ENCODE data around the gene PSMD9.
A peak's percentile ranks its signal among the peaks of the same experiment; 100 is the strongest.

Gene PSMD9

DNA sequence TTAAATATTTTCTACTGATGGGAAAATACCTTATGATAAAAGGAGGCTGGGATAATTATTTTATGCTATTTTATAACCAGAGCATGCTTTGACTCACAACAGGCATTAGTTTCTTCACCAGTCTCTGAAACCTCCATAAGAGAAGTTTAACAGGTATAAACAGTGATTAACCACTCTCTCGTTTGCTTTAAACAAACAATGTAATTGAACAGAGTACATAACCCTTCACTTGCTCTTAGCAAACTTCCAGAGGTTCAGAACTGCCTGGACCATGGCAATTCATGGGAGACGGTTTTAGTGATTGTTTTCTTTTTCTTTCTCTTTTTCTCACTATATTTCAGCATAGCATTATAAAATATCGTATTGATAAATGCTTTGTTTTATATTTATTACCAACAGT is 65.1 kb downstream of the PSMD9 start:
- Histone ChIP-seq H3K27me3 (ENCODE audit: insufficient read depth, poor library complexity, severe bottlenecking) (no peaks in the 10 kb centered on the region), H3K9me3 (ENCODE audit: severe bottlenecking) (peaks cover 5% of the 10 kb centered on the region), H3K4me3 (ENCODE audit: severe bottlenecking) (no peak overlapping the region), H3K36me3 (ENCODE audit: low read depth) (peaks cover 57% of the 10 kb centered on the region), H3K4me1 (ENCODE audit: insufficient read depth, poor library complexity, severe bottlenecking) (peaks cover 23% of the 10 kb centered on the region), H3K27ac (ENCODE audit: poor library complexity, severe bottlenecking) (peak overlapping the region; percentile 5)
- ATAC-seq (ENCODE audit: low read depth) (no peak), DNase-seq (ENCODE audit: low spot score) (no peak)
- TF ChIP-seq, protein P1, sequence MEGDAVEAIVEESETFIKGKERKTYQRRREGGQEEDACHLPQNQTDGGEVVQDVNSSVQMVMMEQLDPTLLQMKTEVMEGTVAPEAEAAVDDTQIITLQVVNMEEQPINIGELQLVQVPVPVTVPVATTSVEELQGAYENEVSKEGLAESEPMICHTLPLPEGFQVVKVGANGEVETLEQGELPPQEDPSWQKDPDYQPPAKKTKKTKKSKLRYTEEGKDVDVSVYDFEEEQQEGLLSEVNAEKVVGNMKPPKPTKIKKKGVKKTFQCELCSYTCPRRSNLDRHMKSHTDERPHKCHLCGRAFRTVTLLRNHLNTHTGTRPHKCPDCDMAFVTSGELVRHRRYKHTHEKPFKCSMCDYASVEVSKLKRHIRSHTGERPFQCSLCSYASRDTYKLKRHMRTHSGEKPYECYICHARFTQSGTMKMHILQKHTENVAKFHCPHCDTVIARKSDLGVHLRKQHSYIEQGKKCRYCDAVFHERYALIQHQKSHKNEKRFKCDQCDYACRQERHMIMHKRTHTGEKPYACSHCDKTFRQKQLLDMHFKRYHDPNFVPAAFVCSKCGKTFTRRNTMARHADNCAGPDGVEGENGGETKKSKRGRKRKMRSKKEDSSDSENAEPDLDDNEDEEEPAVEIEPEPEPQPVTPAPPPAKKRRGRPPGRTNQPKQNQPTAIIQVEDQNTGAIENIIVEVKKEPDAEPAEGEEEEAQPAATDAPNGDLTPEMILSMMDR (IDR thresholded peaks at IDR 0.05; ENCODE audit: poor library complexity, severe bottlenecking), result no peak

DNA sequence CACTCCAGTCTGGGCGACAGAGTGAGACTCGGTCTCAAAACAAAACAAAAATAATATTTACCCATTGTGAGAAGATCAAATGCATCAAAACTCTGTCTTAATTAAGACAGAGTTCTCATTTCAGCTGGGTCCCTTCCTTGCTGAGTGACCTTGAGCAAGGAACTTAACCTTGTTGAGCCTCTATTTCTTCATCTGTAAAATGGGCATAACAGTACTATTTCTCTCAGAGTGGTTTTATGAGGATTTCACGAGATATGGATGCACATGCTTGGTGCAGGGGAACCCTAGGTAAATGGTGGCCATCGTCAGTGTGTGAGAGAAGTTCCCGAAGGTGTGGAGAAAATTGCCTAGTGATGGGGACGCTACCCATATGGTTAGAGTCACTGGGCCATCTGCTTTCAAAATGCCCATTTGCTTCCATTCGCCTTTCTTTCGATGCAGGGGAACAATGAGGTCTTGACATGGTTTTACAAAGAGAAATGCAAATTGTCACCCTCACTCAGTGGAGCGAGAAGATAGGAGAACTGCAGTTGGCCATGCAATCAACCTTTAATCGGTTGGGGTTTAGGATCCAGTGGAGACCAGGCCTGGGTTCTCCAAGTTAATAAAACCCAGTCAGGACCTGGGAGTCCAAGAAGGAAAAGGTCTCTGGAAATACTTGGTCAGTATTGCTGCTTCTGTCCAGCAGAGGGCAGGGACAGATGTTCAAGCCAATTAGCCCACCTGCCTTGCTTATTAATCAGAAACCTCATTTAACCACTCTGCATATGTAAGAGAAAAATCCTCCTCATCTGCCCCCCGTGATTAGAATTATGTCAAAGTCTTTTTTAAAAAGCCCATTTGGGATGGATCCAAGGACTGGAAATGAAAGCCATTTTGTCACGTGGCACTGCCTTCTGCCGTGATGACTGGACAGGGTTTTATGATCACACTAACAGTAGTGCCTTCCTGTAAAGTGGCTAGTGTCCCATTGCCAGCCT is 67.0 kb downstream of the PSMD9 start:
- H3K27me3 ChIP-seq (ENCODE audit: insufficient read depth, poor library complexity, severe bottlenecking), result no peaks in the 10 kb centered on the region

DNA sequence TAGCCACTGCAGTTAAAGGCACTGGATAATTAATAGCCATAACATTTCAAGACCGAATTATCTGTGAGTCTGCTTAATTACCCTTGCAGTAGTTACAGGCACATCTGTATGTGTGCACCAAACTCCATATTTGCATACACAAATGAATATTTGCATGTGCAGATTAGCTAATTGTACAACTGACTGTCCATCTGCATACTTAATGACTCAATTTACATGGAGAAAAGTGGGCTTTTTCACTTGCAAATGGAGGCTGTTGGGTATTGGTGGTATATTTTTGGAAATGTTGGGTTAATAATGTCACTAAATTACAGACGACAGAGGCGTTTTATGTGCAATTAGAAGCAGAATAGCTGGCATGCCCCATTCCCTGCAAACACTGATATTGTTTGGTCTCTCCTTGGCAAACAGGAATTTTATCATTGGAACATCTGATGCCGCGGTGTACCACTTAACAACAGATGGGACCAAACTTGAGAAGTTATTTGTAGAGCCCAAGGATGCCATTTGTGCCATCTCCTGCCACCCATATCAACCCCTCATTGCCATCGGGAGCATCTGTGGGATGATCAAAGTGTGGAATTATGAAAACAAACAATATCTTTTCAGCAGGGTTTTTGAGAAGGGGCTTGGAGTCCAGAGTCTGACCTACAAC is 69.4 kb downstream of the PSMD9 start:
- no peaks in the 10 kb centered on the region for H3K4me1 ChIP-seq (ENCODE audit: insufficient read depth, poor library complexity, severe bottlenecking)
- no peaks in the 10 kb centered on the region for H3K27me3 ChIP-seq (ENCODE audit: insufficient read depth, poor library complexity, severe bottlenecking)
- peaks cover 81% of the 10 kb centered on the region for H3K36me3 ChIP-seq (ENCODE audit: low read depth)
- TF ChIP-seq, protein P1 (IDR thresholded peaks at IDR 0.05; ENCODE audit: poor library complexity, severe bottlenecking), result no peak
- peaks cover 5% of the 10 kb centered on the region for H3K9me3 ChIP-seq (ENCODE audit: severe bottlenecking)
- H3K4me3 ChIP-seq (ENCODE audit: severe bottlenecking), result no peak overlapping the region
- DNase-seq (ENCODE audit: low spot score) (no peak), ATAC-seq (ENCODE audit: low read depth) (no peak)
- H3K27ac ChIP-seq (ENCODE audit: poor library complexity, severe bottlenecking), result no peak overlapping the region

More for the DNA sequence above, 67.0 kb downstream of the PSMD9 start:
- Histone ChIP-seq H3K27ac (ENCODE audit: poor library complexity, severe bottlenecking) (no peak overlapping the region), H3K9me3 (ENCODE audit: severe bottlenecking) (peaks cover 5% of the 10 kb centered on the region), H3K4me1 (ENCODE audit: insufficient read depth, poor library complexity, severe bottlenecking) (peaks cover 9% of the 10 kb centered on the region), H3K36me3 (ENCODE audit: low read depth) (peaks cover 72% of the 10 kb centered on the region), H3K4me3 (ENCODE audit: severe bottlenecking) (no peak overlapping the region)
- DNase-seq (ENCODE audit: low spot score) (no peak), ATAC-seq (ENCODE audit: low read depth) (peak; percentile 49; the same call in 1 of the 3 replicates)
- TF ChIP-seq, protein P1 (IDR thresholded peaks at IDR 0.05; ENCODE audit: poor library complexity, severe bottlenecking), result peak; percentile 69

DNA sequence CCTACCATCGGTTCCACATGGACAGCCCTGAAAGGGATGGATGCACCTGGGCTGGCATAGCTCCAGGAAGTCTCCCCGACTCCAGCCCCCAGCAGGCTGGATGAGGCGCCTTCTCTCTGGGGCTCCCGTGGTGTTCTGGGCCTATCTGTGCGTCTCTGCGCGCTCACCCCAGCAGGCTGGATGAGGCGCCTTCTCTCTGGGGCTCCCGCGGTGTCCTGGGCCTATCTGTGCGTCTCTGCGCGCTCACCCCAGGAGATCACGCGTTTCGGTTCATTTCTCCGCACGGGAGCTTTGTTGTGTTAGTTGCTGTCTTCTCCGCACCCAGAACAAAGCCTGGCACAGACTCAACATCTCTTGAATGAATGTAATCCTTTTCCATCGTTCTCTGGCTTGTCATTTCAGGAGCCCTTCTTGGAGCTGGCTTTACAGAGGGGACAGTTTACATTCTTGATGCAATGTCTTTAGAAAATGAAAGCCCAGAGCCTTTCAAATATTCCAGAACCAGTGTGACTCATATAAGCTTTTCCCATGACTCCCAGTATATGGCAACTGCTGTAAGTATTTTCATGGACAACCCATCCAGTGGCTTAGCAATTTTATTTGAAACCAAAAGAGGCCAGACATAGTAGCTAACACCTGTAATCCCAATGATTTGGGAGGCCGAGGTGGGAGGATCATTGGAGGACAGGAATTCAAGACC is 70.1 kb downstream of the PSMD9 start:
- Histone ChIP-seq H3K27me3 (ENCODE audit: insufficient read depth, poor library complexity, severe bottlenecking) (no peaks in the 10 kb centered on the region), H3K36me3 (ENCODE audit: low read depth) (peaks cover 78% of the 10 kb centered on the region), H3K9me3 (ENCODE audit: severe bottlenecking) (no peaks in the 10 kb centered on the region), H3K27ac (ENCODE audit: poor library complexity, severe bottlenecking) (no peak overlapping the region), H3K4me1 (ENCODE audit: insufficient read depth, poor library complexity, severe bottlenecking) (no peaks in the 10 kb centered on the region), H3K4me3 (ENCODE audit: severe bottlenecking) (no peak overlapping the region)
- TF ChIP-seq, protein P1 (IDR thresholded peaks at IDR 0.05; ENCODE audit: poor library complexity, severe bottlenecking), result no peak
- no peak for ATAC-seq (ENCODE audit: low read depth)
- no peak for DNase-seq (ENCODE audit: low spot score)
